H9 (cell line): ENCODE results near the gene MAPK8. TPM values are rescaled to one million over a fixed set of nuclear protein-coding genes. Genes with fewer than 3 reads are reported as not detected.

Experiments used
- DNase-seq: peaks from one replicate; pipeline ENCODE4 v3.0.0-alpha.2; 2017
- H2AFZ ChIP-seq: one replicate; pipeline ENCODE4 v1.6.1; 2013; ENCODE audit warnings: mild to moderate bottlenecking, low read length, control low read depth, moderate library complexity
- H2AK5ac ChIP-seq: 2 replicates; pipeline ENCODE4 v1.6.1; 2013; ENCODE audit warnings: low read length, control low read depth, mixed read lengths; ENCODE audit not compliant: insufficient read length
- H2BK120ac ChIP-seq: one replicate; pipeline ENCODE4 v1.6.1; 2013; ENCODE audit warnings: low read depth, mild to moderate bottlenecking, low read length, control low read depth, inconsistent platforms; ENCODE audit not compliant: poor library complexity, severe bottlenecking
- H2BK12ac ChIP-seq: 2 replicates; pipeline ENCODE4 v1.6.1; 2013; ENCODE audit warnings: low read length, control low read depth, mixed read lengths, low read depth; ENCODE audit not compliant: insufficient read length
- H2BK15ac ChIP-seq: 2 replicates; pipeline ENCODE4 v1.6.1; 2013; ENCODE audit warnings: low read depth, low read length, control low read depth
- H2BK20ac ChIP-seq: one replicate; pipeline ENCODE4 v1.6.1; 2013; ENCODE audit warnings: low read depth, mild to moderate bottlenecking, low read length, control low read depth, inconsistent platforms; ENCODE audit not compliant: poor library complexity, severe bottlenecking
- H2BK5ac ChIP-seq: 2 replicates; pipeline ENCODE4 v1.6.1; 2013; ENCODE audit warnings: low read length, control low read depth, mixed read lengths; ENCODE audit not compliant: insufficient read length
- H3K14ac ChIP-seq: 2 replicates; pipeline ENCODE4 v1.6.1; 2013; ENCODE audit warnings: low read length, control low read depth; ENCODE audit not compliant: insufficient read depth
- H3K18ac ChIP-seq: 2 replicates; pipeline ENCODE4 v1.6.1; 2013; ENCODE audit warnings: low read depth, mild to moderate bottlenecking, mixed read lengths, low read length, control low read depth; ENCODE audit not compliant: insufficient read length
- H3K23ac ChIP-seq: 2 replicates; pipeline ENCODE4 v1.6.1; 2013; ENCODE audit warnings: low read length, control low read depth, mixed read lengths, low read depth; ENCODE audit not compliant: insufficient read length
- H3K23me2 ChIP-seq: 2 replicates; pipeline ENCODE4 v1.6.1; 2013; ENCODE audit warnings: low read depth, mild to moderate bottlenecking, mixed read lengths, low read length, control low read depth; ENCODE audit not compliant: insufficient read length, poor library complexity, severe bottlenecking
- H3K27ac ChIP-seq: 2 replicates; pipeline ENCODE4 v1.5.1; 2013; ENCODE audit warnings: low read length, control low read depth, mixed read lengths, low read depth; ENCODE audit not compliant: insufficient read length
- H3K27me3 ChIP-seq: 2 replicates; pipeline ENCODE4 v1.6.1; 2013; ENCODE audit warnings: low read length, control low read depth, inconsistent platforms; ENCODE audit not compliant: insufficient read depth
- H3K4ac ChIP-seq: 2 replicates; pipeline ENCODE4 v1.6.1; 2013; ENCODE audit warnings: low read depth, mild to moderate bottlenecking, control low read depth, inconsistent platforms, low read length, moderate library complexity
- H3K4me1 ChIP-seq: 2 replicates; pipeline ENCODE4 v1.6.1; 2013; ENCODE audit warnings: low read length, control low read depth, inconsistent platforms; ENCODE audit not compliant: insufficient read depth
- H3K4me2 ChIP-seq: 2 replicates; pipeline ENCODE4 v1.6.1; 2013; ENCODE audit warnings: low read length, control low read depth, mixed read lengths; ENCODE audit not compliant: insufficient read length, insufficient read depth
- H3K56ac ChIP-seq: 2 replicates; pipeline ENCODE4 v1.6.1; 2013; ENCODE audit warnings: low read depth, mild to moderate bottlenecking, mixed read lengths, low read length, control low read depth; ENCODE audit not compliant: insufficient read length
- H3K79me1 ChIP-seq: 2 replicates; pipeline ENCODE4 v1.6.1; 2013; ENCODE audit warnings: low read depth, mild to moderate bottlenecking, moderate library complexity, low read length, control low read depth, inconsistent platforms; ENCODE audit not compliant: insufficient read depth, poor library complexity, severe bottlenecking
- H3K79me2 ChIP-seq: 2 replicates; pipeline ENCODE4 v1.6.1; 2013; ENCODE audit warnings: low read length, control low read depth, inconsistent platforms; ENCODE audit not compliant: insufficient read depth
- H3K9ac ChIP-seq: 2 replicates; pipeline ENCODE4 v1.6.1; 2013; ENCODE audit warnings: low read length, control low read depth, mixed read lengths; ENCODE audit not compliant: insufficient read length; ENCODE audit errors: extremely low read depth
- H3K9me3 ChIP-seq: one replicate; pipeline ENCODE4 v1.6.1; 2013; ENCODE audit warnings: low read depth, low read length, inconsistent platforms; ENCODE audit not compliant: control insufficient read depth
- H3T11ph ChIP-seq: one replicate; pipeline ENCODE4 v1.6.1; 2013; ENCODE audit warnings: mild to moderate bottlenecking, low read length, control low read depth, inconsistent platforms
- H4K20me1 ChIP-seq: one replicate; pipeline ENCODE4 v1.6.1; 2013; ENCODE audit not compliant: control insufficient read depth, insufficient read length, insufficient read depth
- H4K5ac ChIP-seq: 2 replicates; pipeline ENCODE4 v1.6.1; 2013; ENCODE audit warnings: low read depth, mild to moderate bottlenecking, mixed read lengths, low read length, control low read depth; ENCODE audit not compliant: insufficient read length
- H4K8ac ChIP-seq: replicated peaks from 2 replicates; pipeline ENCODE4 v1.6.1; 2013; ENCODE audit warnings: low read length, control low read depth, mixed read lengths, low read depth; ENCODE audit not compliant: insufficient read length
- H4K91ac ChIP-seq: 2 replicates; pipeline ENCODE4 v1.6.1; 2013; ENCODE audit warnings: low read depth, mild to moderate bottlenecking, moderate library complexity, mixed read lengths, low read length, control low read depth; ENCODE audit not compliant: insufficient read length
- H3K27ac Mint-ChIP-seq, 3 experiments: 2 replicates in 2 of 3; 3 replicates in 1 of 3; pipeline ENCODE4 v1.8.0; 2020 to 2021; ENCODE audit warnings: mixed read lengths in 3 of 3, mild to moderate bottlenecking in 1 of 3, moderate library complexity in 1 of 3
- H3K27me3 Mint-ChIP-seq: 2 replicates; pipeline ENCODE4 v1.8.0; 2021; ENCODE audit warnings: low read depth, mild to moderate bottlenecking, moderate library complexity, mixed read lengths
- H3K36me3 Mint-ChIP-seq, 3 experiments: 2 replicates in 2 of 3; 3 replicates in 1 of 3; pipeline ENCODE4 v1.8.0; 2020 to 2021; ENCODE audit warnings: low read depth in 3 of 3, mixed read lengths in 3 of 3; ENCODE audit not compliant: insufficient read depth in 1 of 3
- H3K4me1 Mint-ChIP-seq, 2 experiments: 2 replicates each; pipeline ENCODE4 v1.8.0; 2020; ENCODE audit warnings: mixed read lengths in 2 of 2
- H3K4me3 Mint-ChIP-seq, 2 experiments: 2 replicates in 1 of 2; 3 replicates in 1 of 2; pipeline ENCODE4 v1.8.0; 2020 to 2021; ENCODE audit warnings: mild to moderate bottlenecking in 2 of 2, mixed read lengths in 2 of 2, moderate library complexity in 1 of 2
- H3K9me3 Mint-ChIP-seq, 2 experiments: 2 replicates in 1 of 2; 3 replicates in 1 of 2; pipeline ENCODE4 v1.8.0; 2020; ENCODE audit warnings: mild to moderate bottlenecking in 2 of 2, mixed read lengths in 2 of 2, moderate library complexity in 1 of 2
- CTCF ChIP-seq: fragments of 200-600 bp; sonication (generic); conservative IDR thresholded peaks from 3 replicates; pipeline ENCODE4 v1.8.0; 2021; ENCODE audit warnings: antibody characterized with exemption, mild to moderate bottlenecking
- WGBS: extraction: QIAGEN DNeasy Blood & Tissue Kit; methylation state at CpG from one replicate; pipeline ENCODE4 v1.1.7; 2013; ENCODE audit warnings: missing lambda C conversion rate, low lambda C conversion rate, mixed read lengths; ENCODE audit not compliant: insufficient read length; ENCODE audit errors: extremely low coverage; 5-methylcytosine and 5-hydroxymethylcytosine counted together
- total RNA-seq: library from RNA; stranded (reverse); gene quantifications from 2 replicates; pipeline ENCODE4 v1.2.1, GENCODE V29; 2021

The MAPK8 gene
- total RNA-seq, 1 experiment from 2014 or later: 52.0 TPM

GRCh38 chr10:48284002-48284546, 22.4 kb upstream of the MAPK8 start:
- no peak for TF ChIP-seq CTCF
- H3K4me1 Mint-ChIP-seq: no peaks in the 10 kb centered on the region
- no CpG with 5 or more reads among the region's 2 CpGs for WGBS

More at GRCh38 chr10:48284002-48284546, 22.4 kb upstream of the MAPK8 start:
- no peak overlapping the region for H4K5ac ChIP-seq
- H2BK12ac ChIP-seq: no peak overlapping the region
- no peak overlapping the region for H2BK15ac ChIP-seq
- no peak overlapping the region for H3K27ac ChIP-seq
- H3K56ac ChIP-seq: no peak overlapping the region
- no peaks in the 10 kb centered on the region for H3K4me1 ChIP-seq
- H3K9me3 Mint-ChIP-seq: peaks cover 17 to 36% of the 10 kb centered on the region in 2 experiments
- no peak overlapping the region for H3K18ac ChIP-seq
- peaks cover 8% of the 10 kb centered on the region for H3K9me3 ChIP-seq
- no peak overlapping the region for H2BK120ac ChIP-seq
- no peak overlapping the region for H3K9ac ChIP-seq
- peaks cover 2 to 9% (median 3%) of the 10 kb centered on the region in 3 experiments; a peak in 4 of 7 replicates for H3K36me3 Mint-ChIP-seq
- H3K23me2 ChIP-seq: no peaks in the 10 kb centered on the region
- no peak overlapping the region for H3K4ac ChIP-seq
- no peak overlapping the region for H3K27ac Mint-ChIP-seq
- H3T11ph ChIP-seq: no peak overlapping the region
- no peaks in the 10 kb centered on the region for H3K27me3 ChIP-seq
- H3K4me2 ChIP-seq: no peak overlapping the region
- H3K23ac ChIP-seq: no peak overlapping the region
- H4K20me1 ChIP-seq: no peaks in the 10 kb centered on the region
- H3K79me1 ChIP-seq: no peaks in the 10 kb centered on the region
- no peak overlapping the region for H4K8ac ChIP-seq
- H3K27me3 Mint-ChIP-seq: peaks cover 17% of the 10 kb centered on the region
- no peak overlapping the region for H2AFZ ChIP-seq
- H2BK5ac ChIP-seq: no peak overlapping the region
- no peak for DNase-seq
- no peak overlapping the region for H4K91ac ChIP-seq
- no peaks in the 10 kb centered on the region for H3K79me2 ChIP-seq
- no peak overlapping the region for H2AK5ac ChIP-seq
- H2BK20ac ChIP-seq: no peak overlapping the region
- no peak overlapping the region for H3K4me3 Mint-ChIP-seq
- no peak overlapping the region for H3K14ac ChIP-seq
